Neural cell (in vitro differentiated cells): ENCODE measurements around the gene MBD1.

Source experiments
- POLR2AphosphoS5 ChIP-seq: IDR thresholded peaks from 2 replicates; pipeline ENCODE4 v1.6.1; 2012
- TF ChIP-seq, protein P1 (sequence below): fragments of 450-650 bp; IDR thresholded peaks from 2 replicates; pipeline ENCODE4 v1.5.1; 2014; ENCODE audit warnings: antibody characterized with exemption, mild to moderate bottlenecking, moderate library complexity; ENCODE audit not compliant: poor library complexity, severe bottlenecking
- TF ChIP-seq, protein P2 (sequence below): IDR thresholded peaks from 2 replicates; pipeline ENCODE4 v1.6.1; 2012; ENCODE audit warnings: borderline replicate concordance

DNA sequence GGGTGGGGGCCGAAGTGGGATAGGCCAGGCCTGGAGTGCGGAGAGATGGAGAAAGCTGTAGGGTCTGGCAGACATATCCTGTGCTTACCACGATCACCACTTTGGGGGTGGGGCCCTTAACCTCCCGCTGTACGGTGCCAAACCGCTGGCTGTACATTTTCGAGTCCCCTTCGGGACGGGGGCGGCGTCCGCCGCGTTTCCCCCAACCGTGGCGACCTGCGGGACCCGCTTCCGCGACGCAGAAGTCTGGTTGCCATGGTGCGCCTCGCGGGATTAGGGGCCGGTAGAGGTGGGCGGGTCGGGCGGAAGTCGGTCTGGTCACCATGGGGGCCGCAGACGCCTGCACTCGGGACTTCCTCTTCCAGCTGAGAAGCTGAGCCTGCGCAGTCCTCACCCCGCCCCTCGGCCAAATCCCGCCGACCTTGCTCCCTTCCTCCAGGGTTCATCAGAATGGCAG is 15.0 kb downstream of the MBD1 start, which contains the start of gene CFAP53:
- TF ChIP-seq, protein P1, sequence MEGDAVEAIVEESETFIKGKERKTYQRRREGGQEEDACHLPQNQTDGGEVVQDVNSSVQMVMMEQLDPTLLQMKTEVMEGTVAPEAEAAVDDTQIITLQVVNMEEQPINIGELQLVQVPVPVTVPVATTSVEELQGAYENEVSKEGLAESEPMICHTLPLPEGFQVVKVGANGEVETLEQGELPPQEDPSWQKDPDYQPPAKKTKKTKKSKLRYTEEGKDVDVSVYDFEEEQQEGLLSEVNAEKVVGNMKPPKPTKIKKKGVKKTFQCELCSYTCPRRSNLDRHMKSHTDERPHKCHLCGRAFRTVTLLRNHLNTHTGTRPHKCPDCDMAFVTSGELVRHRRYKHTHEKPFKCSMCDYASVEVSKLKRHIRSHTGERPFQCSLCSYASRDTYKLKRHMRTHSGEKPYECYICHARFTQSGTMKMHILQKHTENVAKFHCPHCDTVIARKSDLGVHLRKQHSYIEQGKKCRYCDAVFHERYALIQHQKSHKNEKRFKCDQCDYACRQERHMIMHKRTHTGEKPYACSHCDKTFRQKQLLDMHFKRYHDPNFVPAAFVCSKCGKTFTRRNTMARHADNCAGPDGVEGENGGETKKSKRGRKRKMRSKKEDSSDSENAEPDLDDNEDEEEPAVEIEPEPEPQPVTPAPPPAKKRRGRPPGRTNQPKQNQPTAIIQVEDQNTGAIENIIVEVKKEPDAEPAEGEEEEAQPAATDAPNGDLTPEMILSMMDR: no peak
- peak; percentile 52 for TF ChIP-seq POLR2AphosphoS5
- TF ChIP-seq, protein P2, sequence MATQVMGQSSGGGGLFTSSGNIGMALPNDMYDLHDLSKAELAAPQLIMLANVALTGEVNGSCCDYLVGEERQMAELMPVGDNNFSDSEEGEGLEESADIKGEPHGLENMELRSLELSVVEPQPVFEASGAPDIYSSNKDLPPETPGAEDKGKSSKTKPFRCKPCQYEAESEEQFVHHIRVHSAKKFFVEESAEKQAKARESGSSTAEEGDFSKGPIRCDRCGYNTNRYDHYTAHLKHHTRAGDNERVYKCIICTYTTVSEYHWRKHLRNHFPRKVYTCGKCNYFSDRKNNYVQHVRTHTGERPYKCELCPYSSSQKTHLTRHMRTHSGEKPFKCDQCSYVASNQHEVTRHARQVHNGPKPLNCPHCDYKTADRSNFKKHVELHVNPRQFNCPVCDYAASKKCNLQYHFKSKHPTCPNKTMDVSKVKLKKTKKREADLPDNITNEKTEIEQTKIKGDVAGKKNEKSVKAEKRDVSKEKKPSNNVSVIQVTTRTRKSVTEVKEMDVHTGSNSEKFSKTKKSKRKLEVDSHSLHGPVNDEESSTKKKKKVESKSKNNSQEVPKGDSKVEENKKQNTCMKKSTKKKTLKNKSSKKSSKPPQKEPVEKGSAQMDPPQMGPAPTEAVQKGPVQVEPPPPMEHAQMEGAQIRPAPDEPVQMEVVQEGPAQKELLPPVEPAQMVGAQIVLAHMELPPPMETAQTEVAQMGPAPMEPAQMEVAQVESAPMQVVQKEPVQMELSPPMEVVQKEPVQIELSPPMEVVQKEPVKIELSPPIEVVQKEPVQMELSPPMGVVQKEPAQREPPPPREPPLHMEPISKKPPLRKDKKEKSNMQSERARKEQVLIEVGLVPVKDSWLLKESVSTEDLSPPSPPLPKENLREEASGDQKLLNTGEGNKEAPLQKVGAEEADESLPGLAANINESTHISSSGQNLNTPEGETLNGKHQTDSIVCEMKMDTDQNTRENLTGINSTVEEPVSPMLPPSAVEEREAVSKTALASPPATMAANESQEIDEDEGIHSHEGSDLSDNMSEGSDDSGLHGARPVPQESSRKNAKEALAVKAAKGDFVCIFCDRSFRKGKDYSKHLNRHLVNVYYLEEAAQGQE: no peak
